Left hindlimb (tissue), 1 donor: ENCODE results near the gene TMED10.

Experiments
- DNase-seq: peaks from one replicate; pipeline ENCODE4 v3.0.0-alpha.2; 2018

The TMED10 gene

GRCh38 chr14:75176142-75176820, at the start of gene TMED10:
Gene TMED10 (minus strand): TSS chr14:75176612. CDS start chr14:75176579, 33 bp downstream.
- peak; percentile 92 for DNase-seq

- DNase-seq, result no peak
Observed at GRCh38 chr14:75224561-75224960, 48.1 kb upstream of the TMED10 start.

GRCh38 chr14:75223664-75224154, 47.3 kb upstream of the TMED10 start:
- DNase-seq, result peak; percentile 59

DNA sequence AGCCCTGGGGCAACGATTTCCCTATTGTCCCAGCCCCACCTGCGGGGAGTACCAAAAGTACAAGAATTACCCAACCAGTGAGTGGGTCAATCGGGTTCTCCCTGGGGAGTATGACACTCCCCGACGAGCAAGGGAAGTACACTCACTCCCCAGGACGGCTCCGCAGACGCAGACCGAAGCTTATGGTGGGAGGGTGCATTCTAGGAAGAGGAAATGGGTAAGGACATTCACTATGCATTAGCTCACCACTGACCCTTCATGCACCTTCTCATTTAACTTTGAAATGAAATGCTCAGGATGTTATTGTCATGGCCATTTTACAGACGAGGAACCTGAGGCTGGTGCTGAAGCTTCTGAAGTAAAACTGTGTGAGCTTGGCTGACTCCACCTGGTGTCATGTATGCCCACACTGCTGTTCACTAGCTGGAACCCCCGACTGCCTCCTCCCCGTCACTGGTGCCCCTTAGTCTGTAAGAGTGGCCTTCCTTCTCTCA, 45.8 kb upstream of the TMED10 start:
- no peak for DNase-seq

- DNase-seq, result no peak
Observed at GRCh38 chr14:75221797-75222196, 45.4 kb upstream of the TMED10 start.

GRCh38 chr14:75220156-75220555, 43.7 kb upstream of the TMED10 start:
- DNase-seq, result no peak

DNA sequence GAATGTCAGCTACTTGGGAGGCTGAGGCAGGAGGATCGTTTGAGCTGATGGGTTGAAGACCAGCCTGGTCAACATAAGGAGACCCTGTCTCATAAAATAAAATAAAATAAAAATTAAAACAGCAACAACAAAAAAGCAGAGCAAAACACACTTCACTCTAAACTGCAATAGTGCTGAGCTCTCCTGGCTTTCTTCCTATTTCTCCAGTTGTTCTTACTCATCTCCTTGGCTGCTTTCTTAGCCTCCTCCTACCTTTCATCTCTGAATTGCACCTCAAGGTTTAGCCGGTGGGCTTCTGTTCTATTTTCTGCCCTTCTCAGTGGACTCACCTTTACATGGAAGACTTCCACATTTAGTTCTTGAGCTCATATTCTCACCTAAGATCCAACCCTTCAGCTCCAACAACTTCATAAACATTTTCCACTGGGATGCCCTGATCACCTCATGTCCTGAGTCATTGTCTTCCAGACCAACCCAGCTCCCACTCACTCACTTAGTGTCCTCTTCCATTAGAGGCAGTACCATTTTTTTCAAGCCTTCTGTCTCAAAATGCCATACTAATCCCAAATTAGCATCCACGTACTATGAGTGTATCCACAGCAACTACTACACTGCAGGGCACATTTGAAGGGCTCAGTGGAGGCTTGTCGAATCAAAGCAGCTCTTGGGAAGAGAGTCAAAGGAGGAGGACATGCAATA, 41.2 kb upstream of the TMED10 start:
- no peak for DNase-seq

DNA sequence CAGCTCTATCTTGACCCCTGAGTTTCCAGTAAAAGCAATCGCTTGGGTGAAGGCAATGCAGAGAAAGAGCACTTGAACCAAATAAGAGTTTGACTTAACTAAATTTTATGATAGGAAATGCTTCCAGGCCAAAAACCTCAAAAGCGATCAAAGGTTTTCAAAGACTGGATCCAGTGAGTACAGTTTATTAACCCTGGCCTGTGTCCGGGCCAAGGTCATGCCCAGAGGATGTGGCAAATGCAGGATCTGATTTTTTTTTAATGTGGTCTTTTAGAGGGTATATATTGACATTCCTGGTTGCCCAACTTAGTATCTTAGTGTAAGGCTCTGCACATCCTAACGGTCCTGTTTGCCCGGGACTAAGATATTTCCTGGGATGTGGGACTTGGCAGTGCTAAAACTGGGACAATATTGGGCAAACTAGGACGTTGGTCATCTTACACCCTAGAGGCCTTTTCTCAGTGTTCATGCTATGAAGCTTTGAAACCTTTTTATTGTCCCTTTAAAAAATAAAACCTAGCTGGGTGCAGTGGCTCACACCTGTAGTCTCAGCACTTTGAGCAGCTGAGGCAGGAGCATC, 40.1 kb upstream of the TMED10 start:
- DNase-seq, result no peak

- no peak for DNase-seq
Observed at GRCh38 chr14:75215520-75215919, 39.1 kb upstream of the TMED10 start.

GRCh38 chr14:75214558-75214957, 38.1 kb upstream of the TMED10 start:
- DNase-seq, result no peak

- DNase-seq, result no peak
Observed at GRCh38 chr14:75213172-75213571, 36.8 kb upstream of the TMED10 start.

GRCh38 chr14:75208843-75209242, 32.4 kb upstream of the TMED10 start:
- no peak for DNase-seq

DNA sequence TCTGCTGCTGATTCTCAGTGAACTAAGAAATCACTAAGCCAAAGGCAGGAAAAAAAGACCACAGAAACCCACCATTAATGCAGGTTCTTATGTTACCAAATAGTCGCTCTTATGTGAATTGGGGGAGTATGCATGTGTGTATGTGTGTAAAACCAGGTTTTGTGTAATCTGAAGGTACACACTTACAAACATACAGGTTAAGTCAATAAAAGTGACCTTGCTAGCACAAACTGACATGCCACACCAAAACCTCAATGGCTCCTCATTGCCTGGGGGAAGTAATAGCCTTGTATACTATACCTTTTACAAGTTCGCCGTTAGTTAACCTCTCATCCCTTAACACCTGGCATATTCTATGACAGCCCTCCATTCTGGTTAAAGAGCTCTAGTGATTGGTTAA, 29.8 kb upstream of the TMED10 start:
- no peak for DNase-seq

DNA sequence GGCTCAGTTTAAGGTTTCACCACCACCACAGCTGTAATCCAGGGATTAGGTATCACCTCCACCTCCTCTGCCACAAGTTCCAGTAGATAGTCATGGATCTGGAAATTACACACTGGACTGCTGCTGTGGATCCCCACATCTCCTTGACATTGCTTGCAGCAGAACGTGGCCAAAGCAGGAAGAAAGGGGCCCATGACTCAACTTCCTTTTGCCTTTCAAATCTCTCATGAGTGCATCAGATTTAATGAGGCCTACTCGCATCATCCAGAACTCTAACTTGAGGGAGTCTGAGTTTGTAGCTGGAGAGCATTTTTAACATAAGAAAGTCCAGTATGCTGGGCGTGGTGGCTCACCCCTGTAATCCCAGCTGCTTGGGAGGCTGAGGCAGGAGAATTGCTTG, 29.2 kb upstream of the TMED10 start:
- no peak for DNase-seq

GRCh38 chr14:75204116-75204515, 27.7 kb upstream of the TMED10 start:
- peak; percentile 55 for DNase-seq

DNA sequence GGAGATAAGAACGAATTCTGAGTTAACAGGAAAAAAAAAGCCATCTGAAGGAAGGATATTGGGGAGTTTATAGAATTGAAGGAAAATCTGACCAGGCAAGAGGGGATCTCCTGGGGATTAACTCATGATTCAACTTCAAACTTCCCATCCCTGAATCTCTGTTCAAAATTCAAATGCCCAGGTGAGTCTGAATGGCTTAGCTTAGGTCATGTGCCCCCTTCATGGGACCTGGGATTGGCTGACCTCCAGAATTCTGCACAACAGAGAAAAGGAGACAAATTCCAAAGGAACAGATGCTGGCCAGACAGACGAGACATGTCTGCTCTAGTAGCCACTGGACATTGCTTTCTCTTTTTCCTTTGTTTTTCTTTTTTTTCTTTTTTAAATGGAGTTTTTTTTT, 26.2 kb upstream of the TMED10 start:
- DNase-seq, result no peak

DNA sequence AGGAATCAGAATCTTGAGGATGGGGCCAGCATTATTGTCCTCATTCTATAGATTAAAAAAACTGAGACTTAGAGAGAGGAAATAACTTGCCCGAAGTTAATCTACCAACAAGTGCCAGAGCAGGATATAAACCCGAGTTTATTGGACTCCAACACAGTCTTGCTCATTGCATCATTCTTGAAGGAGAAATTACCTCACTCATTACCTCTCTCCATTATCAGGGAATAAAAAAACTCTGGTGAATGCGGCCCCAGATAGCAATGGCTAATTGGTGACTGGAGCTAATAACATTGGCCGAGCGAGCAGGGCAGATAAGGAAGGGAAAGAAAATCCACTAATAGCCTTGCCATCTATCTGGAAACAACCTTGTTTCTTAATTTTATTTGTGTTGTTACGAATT, 24.7 kb upstream of the TMED10 start:
- no peak for DNase-seq

DNA sequence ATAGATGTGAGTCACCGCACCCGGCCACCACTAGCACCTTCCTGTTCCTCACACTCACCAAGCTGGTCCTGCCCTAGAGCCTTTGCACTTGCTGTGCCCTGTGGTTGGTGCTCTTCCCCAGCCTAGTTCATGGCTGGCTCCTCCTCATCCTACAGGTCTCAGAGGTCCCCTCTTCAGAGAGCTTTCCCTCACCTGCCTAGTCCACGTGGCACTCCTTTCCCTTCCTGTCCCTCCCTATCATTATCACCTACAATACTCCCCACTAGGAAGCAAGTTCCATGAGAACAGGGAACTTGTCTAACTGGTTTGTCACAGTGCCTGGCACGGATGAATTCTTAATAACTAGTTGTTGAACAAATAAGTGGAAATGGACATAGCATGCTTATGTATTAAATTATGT, 24.0 kb upstream of the TMED10 start:
- no peak for DNase-seq

DNA sequence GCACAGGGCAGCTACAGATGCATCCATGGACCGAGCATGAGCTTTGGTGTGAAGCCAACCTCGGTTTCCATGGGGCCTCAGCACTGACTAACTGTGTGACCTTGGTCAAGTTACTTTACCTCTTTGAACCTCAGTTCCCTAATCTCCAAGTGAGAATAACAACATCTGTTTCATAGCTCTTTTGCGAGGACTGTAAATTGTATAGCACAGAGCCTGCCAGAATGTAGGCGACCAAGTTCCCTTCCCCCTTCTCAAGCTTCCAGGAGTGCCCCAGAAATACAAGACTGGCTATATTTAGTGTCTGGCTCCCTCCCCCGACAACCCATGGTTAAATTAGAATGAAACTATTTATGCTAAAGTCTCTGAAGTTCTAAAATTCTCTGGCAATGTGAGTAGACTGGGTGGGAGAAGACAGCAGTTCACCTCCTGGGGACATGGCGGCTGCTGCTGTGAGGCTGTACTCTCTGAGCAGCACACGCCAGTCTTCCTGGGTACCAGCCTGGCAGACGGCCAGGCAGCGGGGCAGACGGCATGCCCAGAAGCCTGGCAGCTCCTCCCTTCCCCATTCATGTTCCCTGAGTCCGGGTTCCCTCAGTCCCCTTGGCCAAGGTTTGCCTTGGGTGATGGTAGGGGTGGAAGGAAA, 22.0 kb upstream of the TMED10 start:
- peak; percentile 45 for DNase-seq

DNA sequence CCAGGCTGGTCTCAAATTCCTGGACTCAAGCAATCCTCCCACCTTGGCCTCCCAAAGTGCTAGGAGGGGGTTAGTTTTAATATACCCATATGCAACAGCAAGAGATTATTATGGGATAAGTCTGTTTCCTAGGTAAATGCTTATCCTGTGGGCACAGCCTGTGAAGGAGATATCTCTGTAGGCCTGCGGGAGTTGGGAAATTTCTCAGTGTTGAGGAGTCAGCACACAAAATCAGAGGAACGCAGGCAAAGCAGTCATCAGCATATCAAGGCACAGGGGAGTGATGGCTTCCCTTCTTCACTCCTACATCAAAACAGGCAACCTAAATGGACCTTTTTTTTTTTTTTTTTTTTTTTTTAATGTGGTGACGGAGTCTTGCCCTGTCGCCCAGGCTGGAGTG, 20.9 kb upstream of the TMED10 start:
- no peak for DNase-seq

DNA sequence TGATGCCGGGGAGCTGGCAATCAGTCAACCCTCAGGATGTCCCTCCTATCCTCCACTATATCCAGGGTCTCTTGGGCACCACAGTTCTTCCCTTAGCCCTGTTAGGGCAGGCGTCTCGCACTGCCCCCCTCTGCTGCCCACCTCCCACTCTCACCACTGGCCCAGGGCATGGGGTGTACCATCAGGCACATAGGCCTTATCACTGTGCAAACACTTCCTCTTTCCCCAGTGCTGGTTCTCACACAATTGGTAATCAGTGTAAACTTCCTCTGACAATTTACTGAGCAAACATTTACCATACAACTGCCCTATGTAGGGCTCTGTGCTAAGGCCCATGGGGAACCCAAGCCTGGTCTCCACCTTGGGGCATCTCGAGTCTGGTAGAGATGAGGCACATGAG, 20.1 kb upstream of the TMED10 start:
- DNase-seq, result no peak

DNA sequence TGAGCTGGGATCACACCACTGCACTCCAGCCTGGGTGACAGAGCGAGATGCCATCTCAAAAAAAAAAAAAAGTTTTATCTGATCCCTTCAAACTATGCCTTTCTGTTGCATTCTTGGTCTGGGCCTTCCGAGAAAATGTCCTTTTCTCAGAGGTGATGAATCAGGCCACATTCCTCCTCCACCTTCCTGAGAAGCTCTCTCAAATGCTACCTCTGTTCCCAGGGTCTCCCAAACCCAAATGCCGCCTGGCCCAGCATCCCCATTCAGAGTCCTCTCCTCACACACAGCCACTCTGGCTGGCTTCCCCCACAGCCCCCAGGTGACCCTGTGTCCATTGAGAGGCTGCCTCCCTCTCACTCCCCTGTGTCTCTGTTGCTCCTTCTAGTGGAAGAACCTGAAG, 19.7 kb upstream of the TMED10 start:
- no peak for DNase-seq

DNA sequence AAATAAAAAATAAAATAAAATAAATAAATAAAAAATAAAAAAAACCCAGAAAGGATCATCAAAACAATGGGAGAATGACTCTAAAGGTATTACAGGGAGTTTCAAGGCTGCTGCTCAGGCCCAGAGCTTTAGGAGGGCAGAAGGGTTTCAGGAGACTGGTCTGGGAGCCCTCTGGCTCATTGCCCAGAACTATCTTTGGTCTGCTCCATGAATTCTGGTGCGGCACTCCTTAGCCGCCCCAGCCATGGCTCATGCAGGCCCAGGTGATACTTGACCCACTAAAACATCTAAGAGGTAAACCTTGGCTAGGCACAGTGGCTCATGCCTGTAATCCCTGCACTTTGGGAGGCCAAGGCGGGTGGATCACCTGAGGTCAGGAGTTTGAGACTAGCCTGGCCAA, 14.7 kb upstream of the TMED10 start:
- no peak for DNase-seq

DNA sequence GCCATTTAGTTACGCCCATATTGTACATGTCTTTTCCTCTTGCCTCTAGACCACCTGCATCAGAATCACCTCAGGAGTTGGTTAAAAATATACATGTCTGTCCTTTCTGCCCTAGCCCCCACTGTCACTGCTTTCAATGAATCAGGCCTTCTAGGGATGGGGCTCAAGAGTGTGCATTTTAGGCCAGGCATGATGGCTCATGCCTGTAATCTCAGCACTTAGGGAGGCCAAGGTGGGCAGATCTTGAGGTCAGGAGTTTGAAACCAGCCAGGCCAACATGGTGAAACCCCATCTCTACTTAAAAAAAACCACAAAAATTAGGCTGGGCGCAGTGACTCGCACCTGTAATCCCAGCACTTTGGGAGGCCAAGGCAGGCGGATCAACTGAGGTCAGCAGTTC, 13.6 kb upstream of the TMED10 start:
- DNase-seq, result no peak
